GM19238 (cell line): Measurements from ENCODE around the gene BTNL9.
"Not testable (repeated sequence)": the region's sequence is repeated elsewhere in the genome, so short reads cannot be mapped to it uniquely, and the experiment has no call there.

ENCODE experiments used
- DNase-seq: peaks from one replicate; pipeline ENCODE4 v3.0.0; 2011; ENCODE audit warnings: low spot score; ENCODE audit not compliant: insufficient read length

The BTNL9 gene

DNA sequence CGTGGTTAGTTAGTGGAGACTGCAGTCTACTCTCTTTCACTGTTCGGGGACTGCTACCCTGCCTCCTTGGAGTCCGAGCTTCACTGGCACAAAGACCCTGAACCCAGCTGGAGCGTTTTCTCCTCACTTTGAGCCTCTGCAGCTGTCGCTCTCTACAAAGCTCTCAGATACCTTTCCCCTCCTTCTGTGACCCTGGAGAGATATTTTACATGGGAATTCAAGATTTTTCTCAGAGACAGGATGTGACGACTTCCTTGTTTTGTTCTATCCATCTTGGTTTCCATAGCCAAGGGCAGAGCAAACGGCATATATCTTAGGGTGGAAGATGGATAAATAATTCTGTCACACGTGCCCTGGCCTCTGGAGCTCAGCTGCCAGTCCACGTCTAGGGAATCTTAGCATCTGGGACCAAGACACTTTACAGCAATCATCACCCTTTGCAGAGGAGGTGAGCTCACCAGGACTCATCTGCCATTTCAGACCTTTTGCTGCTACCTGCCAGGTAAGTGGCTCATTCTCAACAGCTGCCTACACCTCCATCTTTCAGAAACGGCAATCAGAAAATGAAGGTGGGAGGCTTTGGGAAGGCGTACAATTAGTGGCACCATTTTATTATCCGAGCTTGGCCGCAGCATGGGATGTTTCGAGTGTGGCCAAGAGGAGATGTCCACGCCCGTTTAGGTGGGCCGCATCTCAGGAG lies at the start of gene BTNL9:
Gene BTNL9 (plus strand): TSS at position 336 of the 700 bp plus-strand sequence. CDS start 5,224 bp downstream, outside the sequence.
- no peak for DNase-seq

- no peak for DNase-seq
These were observed 49.2 kb upstream of the BTNL9 start for GRCh38 chr5:180990882-180991242.

- no peak for DNase-seq
These were observed 38.1 kb upstream of the BTNL9 start for GRCh38 chr5:181001947-181002346.

DNA sequence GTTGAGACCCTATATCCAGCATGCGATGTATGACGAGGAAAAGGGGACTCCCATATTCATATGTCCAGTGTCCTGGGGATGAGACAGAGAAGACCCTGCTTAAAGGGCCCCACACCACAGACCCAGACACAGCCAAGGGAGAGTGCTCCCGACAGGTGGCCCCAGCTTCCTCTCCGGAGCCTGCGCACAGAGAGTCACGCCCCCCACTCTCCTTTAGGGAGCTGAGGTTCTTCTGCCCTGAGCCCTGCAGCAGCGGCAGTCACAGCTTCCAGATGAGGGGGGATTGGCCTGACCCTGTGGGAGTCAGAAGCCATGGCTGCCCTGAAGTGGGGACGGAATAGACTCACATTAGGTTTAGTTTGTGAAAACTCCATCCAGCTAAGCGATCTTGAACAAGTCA lies 34.3 kb upstream of the BTNL9 start:
- no peak for DNase-seq

- DNase-seq = no peak
These were observed 31.9 kb upstream of the BTNL9 start for GRCh38 chr5:181008136-181008535.

DNA sequence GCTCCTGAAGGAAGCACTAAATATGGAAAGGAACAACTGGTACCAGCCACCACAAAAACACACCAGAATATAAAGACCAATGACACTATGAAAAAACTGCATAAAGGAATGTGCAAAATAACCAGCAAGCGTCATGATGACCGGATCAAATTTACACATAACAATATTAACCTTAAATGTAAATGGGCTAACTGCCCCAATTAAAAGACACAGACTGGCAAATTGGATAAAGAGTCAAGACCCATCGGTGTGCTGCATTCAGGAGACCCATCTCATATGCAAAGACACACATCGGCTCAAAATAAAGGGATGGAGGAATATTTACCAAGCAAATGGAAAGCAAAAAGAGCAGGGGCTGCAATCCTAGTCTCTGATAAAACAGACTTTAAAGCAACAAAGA lies 30.0 kb upstream of the BTNL9 start:
- not testable (repeated sequence) for DNase-seq

GRCh38 chr5:181014654-181015053 lies 25.4 kb upstream of the BTNL9 start:
- not testable (repeated sequence) for DNase-seq

DNA sequence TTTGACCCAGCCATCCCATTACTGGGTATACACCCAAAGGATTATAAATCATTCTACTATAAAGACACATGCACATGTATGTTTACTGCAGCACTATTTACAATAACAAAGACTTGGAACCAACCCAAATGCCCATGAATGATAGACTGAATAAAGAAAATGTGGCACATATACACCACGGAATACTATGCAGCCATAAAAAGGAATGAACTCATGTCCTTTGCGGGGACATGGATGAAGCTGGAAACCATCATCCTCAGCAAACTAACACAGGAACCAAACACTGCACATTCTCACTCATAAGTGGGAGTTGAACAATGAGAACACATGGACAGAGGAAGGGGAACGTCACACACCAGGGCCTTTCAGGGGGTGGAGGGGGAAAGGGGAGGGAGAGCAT lies 22.6 kb upstream of the BTNL9 start:
- not testable (repeated sequence) for DNase-seq

- no peak for DNase-seq
These were observed 19.4 kb upstream of the BTNL9 start for GRCh38 chr5:181020688-181021087.

- no peak for DNase-seq
These were observed 15.6 kb upstream of the BTNL9 start for GRCh38 chr5:181024245-181025064.

GRCh38 chr5:181027452-181028031 lies 12.5 kb upstream of the BTNL9 start:
- no peak for DNase-seq

DNA sequence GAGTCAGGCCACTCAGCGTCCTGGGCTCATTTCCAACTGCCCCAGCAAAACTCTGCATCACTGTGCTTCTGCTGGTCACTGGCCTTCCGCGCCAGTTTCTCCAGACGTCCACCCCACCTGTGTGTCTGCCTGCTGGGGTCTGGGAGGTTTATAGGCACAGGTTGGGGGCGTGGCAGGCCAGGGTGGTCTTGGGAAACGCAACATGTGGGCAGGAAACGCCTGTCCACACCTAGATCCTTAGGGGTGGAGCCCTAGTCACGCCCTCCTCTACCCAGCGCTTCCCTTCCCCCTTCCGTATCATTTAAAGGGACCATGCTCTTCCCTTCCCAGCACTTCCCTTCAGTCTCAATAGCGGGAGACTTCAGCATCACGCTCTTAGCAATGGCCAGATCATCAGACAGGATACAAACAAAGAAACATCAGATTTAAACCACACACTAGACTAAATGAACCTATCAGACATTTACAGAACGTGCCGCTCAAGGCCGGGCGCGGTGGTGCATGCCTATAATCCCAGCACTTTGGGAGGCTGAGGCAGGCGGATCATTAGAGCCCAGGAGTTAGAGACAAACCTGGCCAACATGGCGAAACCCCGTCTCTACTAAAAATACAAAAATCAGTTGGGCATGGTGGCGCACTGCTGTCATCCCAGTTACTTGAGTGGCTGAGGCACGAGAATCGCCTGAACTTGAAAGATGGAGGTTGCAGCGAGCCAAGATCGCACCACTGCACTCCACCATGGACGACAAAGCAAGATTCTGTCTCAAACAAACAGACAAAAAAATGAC lies 11.8 kb upstream of the BTNL9 start:
- DNase-seq = no peak

DNA sequence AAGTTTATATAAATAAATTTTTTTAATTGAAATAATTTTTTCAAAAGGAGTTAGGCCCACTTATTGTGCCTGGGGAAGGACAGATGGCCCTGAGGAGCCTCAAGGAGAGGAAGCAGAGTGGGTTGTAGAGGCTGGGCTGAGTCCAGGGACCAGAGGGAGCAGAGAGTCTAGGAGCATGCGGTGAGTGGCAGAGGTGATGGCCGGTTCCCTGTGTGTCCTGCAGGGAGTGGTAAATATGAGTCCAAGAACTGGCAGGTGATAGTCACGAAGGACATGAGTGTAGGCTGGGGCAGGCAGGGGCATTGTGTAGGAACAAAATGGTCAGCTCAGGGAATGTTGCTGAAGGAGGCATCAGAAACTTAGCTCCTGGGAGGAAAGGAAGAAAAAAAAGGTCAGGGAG lies 8.3 kb upstream of the BTNL9 start:
- no peak for DNase-seq

DNA sequence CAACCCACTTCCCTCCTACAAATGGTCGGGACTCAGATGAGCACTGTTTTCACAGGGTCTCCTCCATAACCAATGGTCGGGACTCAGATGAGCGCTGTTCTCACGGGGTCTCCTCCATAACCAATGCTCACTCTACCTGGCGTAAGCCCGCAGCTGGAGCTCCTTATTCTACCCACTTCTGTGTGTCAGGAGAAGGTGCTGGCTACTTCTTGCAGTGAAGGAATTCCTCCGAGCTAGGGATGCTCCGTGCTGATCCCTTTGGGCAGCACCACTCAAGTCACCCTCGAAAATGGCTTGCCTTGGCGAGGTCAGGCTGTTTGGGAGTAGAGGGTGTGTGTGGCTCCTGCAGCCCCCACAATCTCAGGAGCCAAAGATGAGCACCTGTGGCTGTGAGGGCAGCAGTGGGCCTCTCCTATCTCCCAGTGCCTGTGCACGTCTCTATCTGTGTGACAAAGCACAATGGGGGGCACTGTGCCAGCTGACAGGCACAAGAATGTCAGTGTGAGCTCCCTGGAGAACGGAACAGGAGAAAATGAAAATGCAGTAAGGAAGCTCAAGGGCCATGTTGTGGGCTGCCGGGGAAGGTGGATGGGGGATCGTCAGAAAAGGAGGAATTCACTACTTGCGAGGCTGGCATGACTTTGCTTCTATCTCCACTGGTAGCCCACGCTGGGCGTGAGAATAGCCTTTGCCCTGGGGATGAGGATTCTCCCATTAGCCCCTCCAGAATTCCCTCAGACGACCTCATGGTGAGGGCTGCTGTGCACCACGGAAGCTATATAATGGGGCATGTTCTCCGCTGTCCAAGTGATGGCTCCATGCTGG lies 3.9 kb upstream of the BTNL9 start:
- no peak for DNase-seq

DNA sequence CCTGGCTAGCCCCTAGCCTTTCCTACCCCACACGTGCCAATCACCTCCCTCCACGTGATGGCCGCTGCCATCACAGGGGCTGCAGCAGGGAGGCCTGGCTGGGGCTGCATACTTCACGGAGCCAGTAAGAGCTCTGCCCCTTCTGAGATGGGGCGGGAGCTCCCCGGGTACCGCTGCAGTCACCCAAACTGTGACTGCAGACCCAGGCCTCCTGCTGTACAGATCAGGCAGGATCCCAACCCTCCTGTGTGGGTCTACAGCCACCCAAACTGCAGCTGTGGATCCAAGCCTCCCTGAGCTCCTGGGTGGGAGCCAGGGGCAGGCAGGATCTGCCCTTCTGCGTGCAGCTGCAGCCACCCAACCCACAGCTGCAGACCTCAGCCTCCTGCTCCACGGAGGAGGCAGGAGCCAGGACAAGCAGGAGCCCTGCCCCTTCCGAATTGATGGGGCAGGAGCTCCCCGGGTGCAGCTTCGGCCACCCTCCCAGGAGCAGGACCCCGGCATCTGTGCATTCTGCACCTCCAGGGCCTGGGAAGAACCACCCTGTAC lies 3.2 kb upstream of the BTNL9 start:
- DNase-seq = no peak

- DNase-seq = no peak
These were observed 2.7 kb upstream of the BTNL9 start for GRCh38 chr5:181037365-181037861.

DNA sequence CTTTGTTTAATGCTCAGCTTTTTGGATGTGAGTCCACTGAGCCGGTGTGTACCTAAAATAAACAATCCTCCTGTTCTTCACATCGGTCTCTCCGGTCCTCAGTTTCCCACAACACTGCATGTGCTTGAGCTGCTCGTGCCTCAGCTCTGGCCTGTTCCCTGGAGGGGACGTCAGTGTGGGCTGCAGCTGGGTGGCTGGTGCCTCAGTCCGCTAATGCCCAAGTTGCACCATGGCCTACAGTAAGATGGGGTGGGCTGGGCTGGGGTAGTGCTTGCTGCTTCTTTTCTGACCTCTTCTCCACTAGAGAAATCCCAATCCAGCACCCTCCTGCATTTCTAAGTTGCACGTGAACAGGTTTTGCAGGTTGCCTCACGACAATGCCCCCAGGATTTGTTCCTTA lies 595 bp upstream of the BTNL9 start:
- no peak for DNase-seq

- no peak for DNase-seq
These were observed 522 bp downstream of the BTNL9 start for GRCh38 chr5:181040631-181040945.

- no peak for DNase-seq
These were observed 977 bp downstream of the BTNL9 start for GRCh38 chr5:181041043-181041442.

DNA sequence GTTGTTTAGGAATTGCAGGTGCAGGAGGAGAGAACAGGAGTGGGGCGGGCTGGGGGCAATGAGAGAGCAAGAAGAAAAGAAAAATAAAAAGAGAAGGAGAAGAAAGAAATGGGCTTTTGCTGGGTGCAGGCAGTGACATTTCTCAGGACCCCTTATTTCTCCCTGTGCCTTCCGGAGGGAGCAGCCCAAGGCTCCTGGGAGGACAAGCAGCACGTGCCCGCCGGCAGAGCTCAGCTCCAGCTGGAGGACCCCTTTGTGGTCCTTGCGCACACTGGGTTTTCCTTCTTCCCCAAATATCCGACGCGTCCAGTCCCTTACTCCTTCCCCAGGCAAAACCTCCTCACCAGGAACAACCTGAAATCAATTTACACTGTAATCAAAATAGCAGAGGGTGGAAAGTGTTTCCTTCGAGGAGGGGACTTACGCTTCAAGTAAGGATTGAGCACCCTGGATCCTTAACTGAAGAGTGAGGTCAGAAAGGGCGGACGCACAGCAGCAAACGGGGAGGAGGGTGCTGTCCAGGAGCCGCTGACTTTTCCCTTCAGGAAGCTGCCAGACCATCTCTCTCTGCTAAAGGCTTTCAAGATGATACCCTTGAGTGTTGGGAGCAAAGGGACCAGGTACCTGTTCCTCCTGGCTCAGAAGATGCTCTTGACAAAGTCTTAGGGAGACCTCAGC lies 2.1 kb downstream of the BTNL9 start:
- DNase-seq = no peak
